K562 (cell line): ENCODE results near the gene NEU1. TPM values are rescaled to one million over a fixed set of nuclear protein-coding genes. Genes with fewer than 3 reads are reported as not detected.

Experiments used
- ATAC-seq: fragments of 200-7000 bp; cut with Tn5 transposase; 3 replicates; pipeline ENCODE4 v1.9.1; 2020; ENCODE audit warnings: moderate library complexity
- BruUV-seq: library from RNA; stranded (reverse); fragments of 400-500 nt; replicated peaks from 2 replicates; lab custom pipeline; 2021; lab: Mats Ljungman, UMichigan
- CTCF ChIA-PET: fragments of 300-600 bp; formaldehyde crosslinking; extraction: SDS; loops from one replicate; lab custom pipeline; 2021; ENCODE audit warnings: low intra/inter-chr PET ratio; lab: Yijun Ruan, JAX
- POLR2A ChIA-PET: fragments of 300-600, 350-650 bp; sonication (Branson Sonifier 250); formaldehyde crosslinking; extraction: SDS; loops from one replicate; lab custom pipeline; 2021; ENCODE audit warnings: antibody characterized with exemption, inconsistent platforms; lab: Yijun Ruan, JAX
- DNase-seq, 4 experiments: peaks; one replicate each; pipeline versions ENCODE4 v3.0.0 to v3.0.0-alpha.2; 2011 to 2018; ENCODE audit warnings: low spot score in 3 of 4, mixed read lengths in 3 of 4; ENCODE audit errors: extremely low read depth in 1 of 4
- FAIRE-seq: peaks from 2 replicates; lab custom pipeline; 2011; peaks lifted over from hg19 to GRCh38; lab: Jason Lieb, UNC
- H2AFZ ChIP-seq: 2 replicates; pipeline ENCODE4 v1.6.0; 2011; ENCODE audit warnings: low read depth, low read length, control low read depth, inconsistent platforms
- H3K27ac ChIP-seq: fragments of 200-600 bp; 3 replicates; pipeline ENCODE4 v1.8.0; 2011; ENCODE audit warnings: low read depth, mild to moderate bottlenecking, control low read depth, inconsistent platforms, low read length, moderate library complexity, mixed read lengths; ENCODE audit errors: extremely low read depth
- H3K27me3 ChIP-seq, 2 experiments: fragments of 300-600 bp in 1 of 2; 2 replicates in 1 of 2; 3 replicates in 1 of 2; pipeline versions ENCODE4 v1.6.0 to v1.8.0; 2011; ENCODE audit warnings: inconsistent platforms in 2 of 2, low read length in 2 of 2, mild to moderate bottlenecking in 1 of 2, mixed read lengths in 1 of 2, moderate library complexity in 1 of 2; ENCODE audit not compliant: control insufficient read depth in 2 of 2, insufficient read depth in 2 of 2
- H3K36me3 ChIP-seq: fragments of 300-600 bp; 3 replicates; pipeline ENCODE4 v1.8.0; 2011; ENCODE audit warnings: mild to moderate bottlenecking, low read length, inconsistent platforms; ENCODE audit not compliant: control insufficient read depth, insufficient read depth
- H3K4me1 ChIP-seq, 2 experiments: fragments of 200-600 bp in 1 of 2; replicated peaks in 1 of 2; 2 replicates in 1 of 2; 3 replicates in 1 of 2; pipeline versions ENCODE4 v1.5.1 to v1.8.0; 2011; ENCODE audit warnings: inconsistent platforms in 2 of 2, low read length in 2 of 2, mild to moderate bottlenecking in 1 of 2, mixed read lengths in 1 of 2, moderate library complexity in 1 of 2; ENCODE audit not compliant: control insufficient read depth in 2 of 2, insufficient read depth in 2 of 2
- H3K4me2 ChIP-seq: 2 replicates; pipeline ENCODE4 v1.6.1; 2011; ENCODE audit warnings: low read length, control low read depth, inconsistent platforms, mixed read lengths; ENCODE audit not compliant: insufficient read depth
- H3K4me3 ChIP-seq: fragments of 200-600 bp; sonication (generic), shearing (Covaris generic); 2 replicates; pipeline ENCODE4 v1.5.1; 2016; ENCODE audit warnings: control low read depth, inconsistent platforms
- H3K79me2 ChIP-seq: fragments of 200-600 bp; 3 replicates; pipeline ENCODE4 v1.8.0; 2011; ENCODE audit warnings: low read length, inconsistent platforms; ENCODE audit not compliant: control insufficient read depth, insufficient read depth
- H3K9ac ChIP-seq, 2 experiments: 2 replicates each; pipeline versions ENCODE4 v1.6.0 to v1.6.1; 2011; ENCODE audit warnings: low read depth in 2 of 2, low read length in 2 of 2, control low read depth in 1 of 2, inconsistent platforms in 1 of 2, mild to moderate bottlenecking in 1 of 2, mixed read lengths in 1 of 2; ENCODE audit not compliant: insufficient read depth in 1 of 2
- H3K9me1 ChIP-seq: one replicate; pipeline ENCODE4 v1.6.0; 2011; ENCODE audit warnings: inconsistent platforms, mild to moderate bottlenecking, low read length, moderate library complexity; ENCODE audit not compliant: control insufficient read depth, insufficient read depth
- H3K9me3 ChIP-seq: replicated peaks from 2 replicates; pipeline ENCODE4 v1.5.1; 2011; ENCODE audit warnings: low read depth, low read length, inconsistent platforms; ENCODE audit not compliant: control insufficient read depth, insufficient read depth
- H4K20me1 ChIP-seq: replicated peaks from 2 replicates; pipeline ENCODE4 v1.6.1; 2011; ENCODE audit warnings: low read length, inconsistent platforms, mixed read lengths; ENCODE audit not compliant: control insufficient read depth, insufficient read depth
- DPF2 ChIP-seq: fragments of 450-650 bp; IDR thresholded peaks from 2 replicates; pipeline ENCODE4 v1.6.1; 2016
- E2F1 ChIP-seq: sonication (generic); formaldehyde crosslinking; IDR thresholded peaks from 2 replicates; pipeline ENCODE4 v1.8.1; 2023; ENCODE audit warnings: mild to moderate bottlenecking, missing genetic modification reagents, moderate library complexity
- E2F3 ChIP-seq: fragments of 250-450 bp; sonication (Bioruptor Pico); IDR thresholded peaks from 2 replicates; pipeline ENCODE4 v1.4.0; 2020; ENCODE audit warnings: mild to moderate bottlenecking
- ETV1 ChIP-seq: fragments of 450-650 bp; conservative IDR thresholded peaks from 2 replicates; pipeline ENCODE4 v1.6.1; 2016; ENCODE audit warnings: missing genetic modification characterization, control low read depth, low read depth, missing compliant biosample characterization
- FOXP1 ChIP-seq: sonication (generic); formaldehyde crosslinking; IDR thresholded peaks from 2 replicates; pipeline ENCODE4 v1.8.0; 2022; ENCODE audit warnings: mild to moderate bottlenecking, missing genetic modification reagents
- HMGN3 ChIP-seq: IDR thresholded peaks from 2 replicates; pipeline ENCODE4 v1.6.1; 2011; ENCODE audit warnings: borderline replicate concordance, low read depth, mild to moderate bottlenecking, mixed read lengths, low read length; ENCODE audit not compliant: insufficient read length; ENCODE audit errors: extremely low read depth
- MAX ChIP-seq: sonication (generic); formaldehyde crosslinking; IDR thresholded peaks from 2 replicates; pipeline ENCODE4 v1.9.0; 2022; ENCODE audit warnings: mild to moderate bottlenecking, missing genetic modification reagents
- MEIS2 ChIP-seq: fragments of 450-650 bp; IDR thresholded peaks from 2 replicates; pipeline ENCODE4 v1.6.1; 2014; ENCODE audit warnings: mild to moderate bottlenecking; ENCODE audit not compliant: partially characterized antibody
- NEUROD1 ChIP-seq: fragments of 150-350 bp; IDR thresholded peaks from 2 replicates; pipeline ENCODE4 v1.6.1; 2014; ENCODE audit warnings: borderline replicate concordance, low read length, low read depth; ENCODE audit not compliant: partially characterized antibody
- NR2C2 ChIP-seq, 2 experiments: fragments of 200-800 bp in 1 of 2; sonication (Bioruptor generic) in 1 of 2; sonication (generic) in 1 of 2; formaldehyde crosslinking in 1 of 2; IDR thresholded peaks; 2 replicates each; pipeline versions ENCODE4 v1.6.1 to v1.8.0; 2016 to 2022; ENCODE audit warnings: mild to moderate bottlenecking in 1 of 2, missing compliant biosample characterization in 1 of 2, missing genetic modification characterization in 1 of 2, missing genetic modification reagents in 1 of 2
- SMAD1 ChIP-seq: fragments of 150-350 bp; IDR thresholded peaks from 2 replicates; pipeline ENCODE4 v1.6.1; 2014; ENCODE audit warnings: low read length, low read depth; ENCODE audit not compliant: partially characterized antibody
- TAF7 ChIP-seq: fragments of 450-650 bp; IDR thresholded peaks from 2 replicates; pipeline ENCODE4 v1.6.1; 2016; ENCODE audit warnings: missing genetic modification characterization, missing compliant biosample characterization
- TCF15 ChIP-seq: fragments of 250-450 bp; sonication (Bioruptor Pico); IDR thresholded peaks from 2 replicates; pipeline ENCODE4 v1.8.0; 2022; ENCODE audit warnings: moderate library complexity, mild to moderate bottlenecking, inconsistent platforms
- ZBTB33 ChIP-seq: sonication (generic); formaldehyde crosslinking; IDR thresholded peaks from 2 replicates; pipeline ENCODE4 v1.8.1; 2023; ENCODE audit warnings: mild to moderate bottlenecking, missing genetic modification reagents
- ZC3H8 ChIP-seq: fragments of 450-650 bp; IDR thresholded peaks from 2 replicates; pipeline ENCODE4 v1.6.1; 2017
- ZNF780A ChIP-seq: fragments of 250-450 bp; sonication (Bioruptor Pico); IDR thresholded peaks from 2 replicates; pipeline ENCODE4 v1.5.0; 2021; ENCODE audit warnings: mild to moderate bottlenecking
- WGBS: fragments of 100-300 bp; shearing (Covaris generic); methylation state at CpG from one replicate; pipeline ENCODE4 v1.1.6; 2016; ENCODE audit warnings: low coverage, mixed read lengths; ENCODE audit not compliant: insufficient coverage; ENCODE audit errors: missing lambda C conversion rate; 5-methylcytosine and 5-hydroxymethylcytosine counted together
- in situ Hi-C: fragments of 300-500 bp; cut with MboI; formaldehyde crosslinking; loops from 4 replicates; pipeline ENCODE4 v1.15.0; 2018; ENCODE audit warnings: inconsistent platforms, mixed read lengths
- intact Hi-C: fragments of 100-400 bp; cut with micrococcal nuclease; formaldehyde crosslinking; loops from 2 replicates; pipeline ENCODE4 v1.14.2; 2022
- polyA plus RNA-seq, 8 experiments: library from polyadenylated mRNA; depleted of rRNA in 4 of 8; stranded (reverse) in 5 of 8; unstranded in 3 of 8; fragments of >200 nt; fragmentation: Nextera tagmentation in 2 of 8; fragmentation: Illumina TruSeq in 1 of 8; extraction: Ambion mirVana in 2 of 8; extraction: Trizol in 1 of 8; gene quantifications; 2 replicates each; pipeline versions ENCODE4 v1.2.1 to v1.2.3, GENCODE V29; 2011 to 2014; ENCODE audit warnings: inconsistent platforms in 1 of 8, missing spikeins in 1 of 8
- total RNA-seq, 7 experiments: library from RNA; depleted of rRNA in 6 of 7; stranded (reverse); fragments of >200 nt in 6 of 7; fragmentation: Illumina TruSeq in 2 of 7; extraction: Trizol in 2 of 7; gene quantifications; 2 replicates each; pipeline versions ENCODE4 v1.2.1 to v1.2.3, GENCODE V29; 2011 to 2021; ENCODE audit warnings: low replicate concordance in 1 of 7

Gene NEU1
- total and polyA plus RNA-seq, 9 of the 15 experiments (the other 6 are each of a cell fraction or from before 2014, with no cell fraction given): 14.8 to 67.8 (median 51.0) TPM

- Histone ChIP-seq H3K9ac (peak overlapping the region; percentile 65 to 99), H2AFZ (peak overlapping the region; percentile 37; the same call in 1 of the 2 replicates), H3K9me1 (no peaks in the 10 kb centered on the region), H3K79me2 (peaks cover 49% of the 10 kb centered on the region), H3K4me3 (peak overlapping the region; percentile 68), H4K20me1 (peaks cover 3% of the 10 kb centered on the region; the same call in 1 of the 2 replicates), H3K27ac (peak overlapping the region; percentile 60), H3K36me3 (peaks cover 56% of the 10 kb centered on the region), H3K9me3 (no peaks in the 10 kb centered on the region), H3K4me2 (peak overlapping the region; percentile 83), H3K4me1 (peaks cover 25 to 31% of the 10 kb centered on the region in 2 experiments; a peak in 4 of 5 replicates), H3K27me3 (no peaks in the 10 kb centered on the region)
- POLR2A ChIA-PET: interaction anchor here (0.9 to 1.0 kb wide), 3 partner anchors 22 to 62 kb away, joined by 3 to 5 read pairs (median 4); no protein-coding TSS in a partner anchor
- ATAC-seq: no peak
- in situ Hi-C loops: no loop called here
- FAIRE-seq: no peak
- 0 out of 2 replicates have a peak, but pooled peaks have one; percentile 13 for TF ChIP-seq E2F1 (CRISPR knock-in tag)
- no peak for TF ChIP-seq ETV1 (tag)
- no peak for TF ChIP-seq ZC3H8
- no peak for TF ChIP-seq HMGN3
- TF ChIP-seq NR2C2 (CRISPR knock-in tag; IDR thresholded peaks at IDR 0.05): no peak
- TF ChIP-seq NR2C2 (tag; IDR thresholded peaks at IDR 0.05): no peak
- 0 out of 2 replicates have a peak, but pooled peaks have one; percentile 6 for TF ChIP-seq E2F3 (CRISPR knock-in tag)
- 0 out of 2 replicates have a peak, but pooled peaks have one; percentile 35 for TF ChIP-seq FOXP1 (CRISPR knock-in tag)
- TF ChIP-seq MEIS2: no peak
- TF ChIP-seq TAF7 (tag): no peak
- TF ChIP-seq DPF2: 0 out of 2 replicates have a peak, but pooled peaks have one; percentile 18
- TF ChIP-seq TCF15 (CRISPR knock-in tag): 0 out of 2 replicates have a peak, but pooled peaks have one; percentile 26
- peak; percentile 35; the same call in 1 of the 2 replicates for TF ChIP-seq MAX (CRISPR knock-in tag)
- TF ChIP-seq ZBTB33 (CRISPR knock-in tag): no peak
- no peak for TF ChIP-seq ZNF780A (CRISPR knock-in tag)
- no peak for TF ChIP-seq NEUROD1
- TF ChIP-seq SMAD1: no peak
- intact Hi-C loops: no loop called here
- no peak for DNase-seq
- CTCF ChIA-PET: no interaction called here
- no TSS peak for BruUV-seq
- 19% methylated on average over 4 of the region's 4 CpGs for WGBS
Observed at GRCh38 chr6:31896493-31896855, 33.9 kb upstream of the NEU1 start.
